Measurements from ENCODE around the gene ZNF445.
A peak's percentile ranks its signal among the peaks of the same experiment; 100 is the strongest.
"Not testable (repeated sequence)": the region's sequence is repeated elsewhere in the genome, so short reads cannot be mapped to it uniquely, and the experiment has no call there.

The ZNF445 gene

GRCh38 chr3:44477312-44478030 lies at the start of gene ZNF445:
Gene ZNF445, minus strand, starts transcription at chr3:44477670. Its CDS starts 22,121 bp downstream, at chr3:44455549.
- peak; percentile 50 for DNase-seq

DNA sequence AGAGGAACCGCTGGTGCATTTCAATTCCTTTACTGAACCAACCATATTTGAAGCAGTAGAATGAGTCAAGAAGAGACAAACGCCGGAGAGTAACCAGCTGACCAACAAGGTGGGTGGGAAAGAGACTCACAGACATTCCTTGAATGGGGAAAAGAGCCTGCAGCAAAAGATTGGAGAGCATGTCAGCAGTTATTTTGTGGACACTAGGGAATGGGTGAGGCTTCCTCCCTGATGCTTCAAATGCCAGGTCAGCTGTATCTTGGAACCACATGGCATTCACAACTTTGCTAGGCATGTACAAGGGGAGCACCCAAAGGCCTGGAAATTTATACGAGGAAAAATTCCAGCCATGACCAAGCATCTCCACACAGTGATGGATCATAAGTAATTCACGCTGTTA lies 47.6 kb upstream of the ZNF445 start:
- DNase-seq: no peak

- DNase-seq: no peak
Measured at GRCh38 chr3:44522494-44522933, 45.0 kb upstream of the ZNF445 start.

- no peak for DNase-seq
Measured at GRCh38 chr3:44521721-44522120, 44.3 kb upstream of the ZNF445 start.

DNA sequence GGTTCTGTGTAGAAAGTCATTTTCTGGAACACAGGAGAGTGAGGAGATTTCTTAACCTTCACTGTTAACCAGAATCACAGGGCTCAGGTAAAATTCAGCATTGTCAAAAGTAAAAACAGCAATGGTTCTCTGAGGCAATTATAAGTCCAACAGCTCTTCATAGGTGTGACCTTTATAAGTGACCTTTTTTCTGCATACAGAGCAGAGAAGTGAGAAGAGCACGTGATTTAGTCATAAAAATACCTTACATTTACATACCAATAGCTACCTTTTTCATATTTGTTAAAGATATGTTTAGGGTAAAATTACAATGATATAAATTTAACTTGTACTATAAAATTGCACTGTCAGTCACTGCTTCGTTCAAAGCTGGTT lies 41.3 kb upstream of the ZNF445 start:
- DNase-seq: no peak

DNA sequence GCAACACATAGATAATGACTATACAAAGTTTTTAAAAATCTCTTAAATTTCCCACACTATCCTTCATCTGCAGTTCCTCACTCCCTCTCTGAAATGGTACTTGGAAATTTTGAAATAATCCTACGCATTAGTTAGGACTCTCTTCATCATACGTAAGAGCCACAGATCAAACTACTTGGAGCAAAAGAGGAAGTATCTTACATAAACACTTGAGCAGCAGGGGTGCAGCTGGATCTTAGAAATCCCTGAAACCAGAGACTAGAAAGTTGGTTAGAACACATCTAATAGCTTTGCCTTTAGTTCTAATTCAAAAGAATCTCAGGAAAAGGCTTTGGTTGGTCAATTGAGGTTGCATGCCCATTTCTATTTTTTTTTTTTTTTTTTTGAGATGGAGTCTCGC lies 38.8 kb upstream of the ZNF445 start:
- DNase-seq: no peak

DNA sequence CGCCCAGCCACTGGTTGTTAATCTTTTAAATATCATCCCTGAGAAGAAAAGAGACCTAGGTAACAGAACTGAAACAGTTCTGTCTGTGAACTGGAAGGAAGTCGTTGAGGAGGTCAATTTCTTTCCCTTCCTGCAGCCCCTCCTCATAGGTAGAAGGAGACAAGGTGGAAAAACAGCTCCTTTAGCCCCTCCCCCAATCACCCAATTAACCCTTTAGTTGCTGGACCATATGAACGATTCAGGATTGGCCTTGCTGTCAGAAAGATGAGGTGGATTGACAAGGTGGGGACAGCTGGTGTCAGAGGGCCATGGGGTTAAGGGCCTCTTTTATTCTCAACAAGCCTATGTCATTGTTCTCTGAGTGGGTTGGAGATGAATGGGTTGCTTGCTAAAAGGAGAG lies 36.0 kb upstream of the ZNF445 start:
- DNase-seq: no peak

DNA sequence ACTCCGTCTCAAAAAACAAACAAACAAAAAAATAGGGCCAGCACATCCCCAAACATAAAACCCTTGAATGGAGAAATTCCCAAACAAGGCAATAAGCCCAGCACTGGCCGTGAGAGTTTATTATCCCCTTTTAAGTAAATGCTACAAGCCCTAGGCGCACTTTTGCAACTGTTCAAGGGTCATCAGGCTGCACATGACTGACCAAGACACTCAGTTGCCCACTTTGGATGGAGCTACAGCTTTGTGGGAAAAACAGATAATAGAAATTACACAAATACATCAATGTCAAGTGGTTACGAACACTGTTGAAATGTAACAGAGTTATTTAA lies 33.7 kb upstream of the ZNF445 start:
- DNase-seq: peak; percentile 27

- DNase-seq: no peak
Measured at GRCh38 chr3:44510000-44510368, 32.5 kb upstream of the ZNF445 start.

- no peak for DNase-seq
Measured at GRCh38 chr3:44509393-44509921, 32.0 kb upstream of the ZNF445 start.

DNA sequence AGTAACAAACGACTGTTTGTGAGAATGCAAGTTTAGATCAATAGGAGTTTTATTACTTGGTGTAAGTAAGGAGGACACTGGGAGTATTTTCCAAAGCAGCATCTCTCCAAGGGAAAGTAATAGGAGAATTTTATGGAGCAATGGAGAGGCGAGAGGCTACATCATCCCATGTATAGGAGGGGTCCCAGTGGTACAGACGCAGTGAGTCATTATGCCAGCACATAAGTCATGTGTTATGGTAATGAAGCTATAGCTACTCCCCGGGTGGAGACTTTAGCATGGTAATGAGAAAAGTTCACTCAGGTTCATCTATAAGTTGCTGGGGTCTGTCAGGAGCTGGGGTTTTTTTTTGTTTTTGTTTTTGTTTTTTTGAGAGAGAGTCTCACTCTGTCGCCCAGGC lies 29.5 kb upstream of the ZNF445 start:
- DNase-seq: no peak

- no peak for DNase-seq
Measured at GRCh38 chr3:44506556-44506955, 29.1 kb upstream of the ZNF445 start.

GRCh38 chr3:44504566-44504965 lies 27.1 kb upstream of the ZNF445 start:
- no peak for DNase-seq

DNA sequence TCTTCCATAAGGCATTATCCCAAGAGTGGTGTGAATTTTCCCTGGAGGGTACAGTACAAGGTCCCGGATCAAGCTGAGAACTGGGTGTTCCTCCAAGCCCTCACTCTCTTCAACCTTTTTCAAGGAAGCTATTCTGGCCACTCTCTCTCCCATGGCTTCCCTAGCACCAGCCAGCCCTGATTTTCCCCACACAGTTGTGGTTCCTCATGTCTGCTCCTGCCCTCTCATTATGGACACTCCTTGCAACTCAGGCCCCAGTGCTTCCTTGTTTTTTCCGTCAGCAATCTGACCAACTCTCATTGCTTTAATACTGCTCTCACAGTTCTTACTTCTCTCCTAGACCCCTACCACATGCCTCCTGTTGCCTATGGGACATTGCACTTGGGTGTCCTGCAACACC lies 25.7 kb upstream of the ZNF445 start:
- DNase-seq: not testable (repeated sequence)

- DNase-seq: no peak
Measured at GRCh38 chr3:44501971-44502370, 24.5 kb upstream of the ZNF445 start.

DNA sequence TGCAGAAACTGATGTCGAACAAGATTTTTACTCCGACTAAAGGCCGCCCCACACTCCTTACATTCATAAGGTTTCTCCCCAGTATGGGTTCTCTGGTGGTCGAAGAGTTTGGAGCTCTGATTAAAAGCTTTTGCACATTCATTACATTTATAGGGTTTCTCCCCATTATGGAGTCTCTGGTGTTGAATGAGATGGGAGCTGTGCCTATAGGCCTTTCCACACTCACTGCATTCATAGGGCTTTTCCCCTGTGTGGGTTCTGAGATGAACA lies 22.4 kb upstream of the ZNF445 start:
- not testable (repeated sequence) for DNase-seq

DNA sequence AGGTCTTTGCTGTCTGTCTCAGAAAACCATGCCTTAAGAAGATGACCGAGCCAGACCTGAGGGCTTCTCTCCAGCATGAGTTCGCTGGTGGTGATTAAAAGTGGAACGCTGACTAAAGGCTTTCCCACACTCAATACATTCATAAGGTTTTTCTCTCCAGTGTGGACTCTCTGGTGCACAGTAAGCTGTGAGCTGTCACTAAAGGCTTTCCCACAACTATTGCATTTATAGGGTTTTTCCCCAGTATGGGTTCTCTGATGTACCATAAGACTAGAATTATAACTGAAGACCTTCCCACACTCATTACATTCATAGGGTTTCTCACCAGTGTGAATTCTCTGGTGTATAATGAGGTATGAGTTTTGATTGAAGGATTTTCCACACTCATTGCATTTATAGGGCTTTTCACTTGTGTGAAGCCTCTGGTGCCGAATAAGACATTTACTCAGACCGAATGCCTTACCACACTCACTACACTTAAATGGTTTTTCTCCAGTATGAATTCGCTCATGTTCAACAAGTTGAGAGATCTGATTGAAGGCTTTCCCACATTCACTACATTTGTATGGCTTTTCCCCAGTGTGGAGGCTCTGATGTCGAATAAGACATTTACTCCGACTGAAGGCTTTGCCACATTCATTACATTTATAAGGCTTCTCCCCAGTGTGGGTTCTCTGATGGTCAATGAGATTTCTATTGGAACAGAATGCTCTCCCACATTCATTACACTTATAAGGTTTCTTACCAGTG lies 21.9 kb upstream of the ZNF445 start:
- DNase-seq: no peak

- no peak for DNase-seq
Measured at GRCh38 chr3:44495636-44496415, 18.4 kb upstream of the ZNF445 start.

DNA sequence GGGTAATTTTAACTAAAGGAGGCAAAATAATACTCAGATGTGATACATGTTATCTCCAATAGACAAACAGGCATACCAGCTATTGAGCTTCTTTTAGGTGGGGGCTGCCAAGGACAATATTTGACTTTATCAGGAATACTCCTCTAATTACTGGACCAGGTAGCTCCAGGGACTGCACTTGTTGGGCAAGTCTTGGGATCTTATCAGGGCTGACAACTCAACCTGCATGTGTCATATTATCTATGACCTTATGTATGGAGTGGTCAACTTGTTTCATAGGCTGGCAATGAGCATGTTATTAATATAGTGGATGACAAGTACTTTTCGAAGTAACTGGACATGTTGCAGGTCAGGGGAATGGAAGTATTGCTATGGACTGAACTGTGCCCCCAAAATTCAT lies 15.0 kb upstream of the ZNF445 start:
- no peak for DNase-seq

GRCh38 chr3:44482721-44483120 lies 5.3 kb upstream of the ZNF445 start:
- DNase-seq: no peak

GRCh38 chr3:44478606-44479094 lies 1.2 kb upstream of the ZNF445 start:
- no peak for DNase-seq

DNA sequence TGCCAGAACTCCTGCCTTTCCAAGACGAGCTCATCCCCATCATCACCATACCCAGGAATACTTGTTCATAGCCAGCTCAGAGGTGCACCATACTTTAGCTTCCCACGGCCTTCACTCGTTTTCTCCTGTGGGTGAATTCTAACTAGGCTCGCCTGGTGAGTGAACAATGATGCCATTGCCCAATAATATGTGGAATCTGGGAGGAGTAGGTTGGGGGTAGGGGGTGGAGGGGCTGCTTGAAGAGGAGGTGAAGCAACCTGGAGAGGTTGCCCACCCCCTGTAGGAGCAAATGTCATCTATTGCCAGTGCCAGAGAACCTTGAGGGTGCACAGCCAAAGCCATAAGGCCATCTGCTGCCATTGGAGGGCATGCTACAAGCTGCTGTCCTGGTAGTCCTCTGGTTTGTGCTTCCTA lies 592 bp upstream of the ZNF445 start:
- DNase-seq: no peak

GRCh38 chr3:44476963-44477311 lies 533 bp downstream of the ZNF445 start:
- DNase-seq: no peak

DNA sequence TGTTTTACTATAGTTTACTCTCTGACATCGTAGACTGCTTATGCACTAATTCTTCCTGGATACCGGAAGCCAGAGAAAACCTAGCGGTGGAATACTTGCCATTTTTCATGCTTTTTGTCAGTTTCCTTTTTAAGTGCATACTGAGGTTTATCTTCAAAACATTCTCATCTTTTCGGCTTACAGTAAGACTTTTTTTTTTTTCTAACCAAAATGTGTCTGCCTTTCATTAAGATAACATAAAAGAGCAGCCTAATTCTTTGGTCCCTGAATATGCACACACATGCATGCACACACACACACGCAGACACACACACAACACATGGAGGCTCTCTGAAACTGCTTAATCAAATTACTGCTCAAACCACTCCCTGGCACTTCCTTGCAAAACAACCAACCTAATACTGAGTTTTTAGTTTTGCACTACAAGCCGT lies 1.3 kb downstream of the ZNF445 start:
- DNase-seq: peak; percentile 22

Measured in NCI-H2227 treated with DMSO at 0.1 percent for 48 hours (cell line).